Measurements from ENCODE around the gene SYT1. TPM values are rescaled to one million over a fixed set of nuclear protein-coding genes. Genes with fewer than 3 reads are reported as not detected.

SYT1 gene
- total RNA-seq, 1 experiment from 2014 or later: 15.8 TPM

DNA sequence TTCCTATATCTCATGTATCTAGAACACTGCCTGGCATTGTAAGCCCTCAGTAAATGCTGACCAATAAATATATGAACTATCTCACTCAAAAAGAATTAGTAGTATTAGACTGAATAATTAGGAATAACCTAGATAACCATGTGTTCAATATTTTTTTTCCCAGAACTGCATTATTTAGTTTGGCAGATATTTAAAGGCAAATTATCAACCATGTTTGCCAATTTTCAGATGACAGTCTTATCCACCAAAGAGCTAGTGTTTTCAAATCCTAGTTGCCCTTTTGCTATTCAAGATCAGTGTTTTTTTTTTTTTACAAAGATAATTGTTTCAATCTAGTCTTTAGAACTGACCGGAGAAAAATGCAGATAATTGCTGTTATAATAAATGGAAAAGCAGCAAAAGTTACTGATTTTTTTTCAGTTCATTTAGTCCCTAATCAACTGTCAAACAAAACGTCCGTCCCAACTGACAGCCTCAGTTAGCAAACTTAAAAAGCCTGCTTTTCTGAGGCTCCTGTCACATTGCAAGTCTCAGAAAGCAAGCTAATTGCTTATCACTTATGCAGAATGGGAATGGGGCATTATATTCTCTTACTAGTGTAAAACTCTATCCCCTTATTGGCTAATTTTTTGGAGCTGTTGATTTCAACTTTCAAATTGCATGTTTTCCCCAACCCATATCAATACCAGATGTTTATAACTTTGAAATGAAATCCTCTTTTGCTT, 623.0 kb downstream of the SYT1 start:
- Histone ChIP-seq H4K5ac (ENCODE audit: insufficient read length, low read depth, low read length) (no peak overlapping the region), H2AK5ac (ENCODE audit: insufficient read length, low read length) (no peak overlapping the region), H2BK20ac (ENCODE audit: low read depth, low read length, poor library complexity, severe bottlenecking) (no peak overlapping the region), H3K23me2 (ENCODE audit: insufficient read length, low read depth, low read length, poor library complexity, severe bottlenecking) (no peaks in the 10 kb centered on the region), H2BK120ac (ENCODE audit: low read depth, low read length, poor library complexity, severe bottlenecking) (no peak overlapping the region), H3K4ac (ENCODE audit: low read depth, low read length) (no peak overlapping the region), H2AFZ (ENCODE audit: low read length) (no peak overlapping the region), H3K27ac (ENCODE audit: insufficient read length, low read depth, low read length) (no peak overlapping the region), H3K27me3 (ENCODE audit: insufficient read depth, low read length) (no peaks in the 10 kb centered on the region), H4K91ac (ENCODE audit: insufficient read length, low read depth, low read length) (no peak overlapping the region), H3K79me1 (ENCODE audit: insufficient read depth, low read depth, low read length, poor library complexity, severe bottlenecking) (no peaks in the 10 kb centered on the region), H3K4me2 (ENCODE audit: insufficient read depth, insufficient read length, low read length) (no peak overlapping the region), H3K4me1 (ENCODE audit: insufficient read depth, low read length) (peaks cover under 1% of the 10 kb centered on the region; the same call in 1 of the 2 replicates), H3K9me3 (ENCODE audit: control insufficient read depth, low read depth, low read length) (no peaks in the 10 kb centered on the region), H2BK15ac (ENCODE audit: low read depth, low read length) (no peak overlapping the region), H3K9ac (ENCODE audit: extremely low read depth, insufficient read length, low read length) (no peak overlapping the region), H2BK5ac (ENCODE audit: insufficient read length, low read length) (no peak overlapping the region), H3K23ac (ENCODE audit: insufficient read length, low read depth, low read length) (no peak overlapping the region), H2BK12ac (ENCODE audit: insufficient read length, low read depth, low read length) (no peak overlapping the region), H4K20me1 (ENCODE audit: control insufficient read depth, insufficient read depth, insufficient read length) (no peaks in the 10 kb centered on the region), H3K18ac (ENCODE audit: insufficient read length, low read depth, low read length) (no peak overlapping the region), H3K79me2 (ENCODE audit: insufficient read depth, low read length) (no peaks in the 10 kb centered on the region), H3T11ph (ENCODE audit: low read length) (no peak overlapping the region), H4K8ac (replicated peaks; ENCODE audit: insufficient read length, low read depth, low read length) (no peak overlapping the region), H3K14ac (ENCODE audit: insufficient read depth, low read length) (no peak overlapping the region), H3K56ac (ENCODE audit: insufficient read length, low read depth, low read length) (no peak overlapping the region)
- no CpG with 5 or more reads among the region's 3 CpGs for WGBS (ENCODE audit: extremely low coverage, insufficient read length, low lambda C conversion rate)
- Mint-ChIP-seq H3K9me3 (peaks cover 0 to 3% of the 10 kb centered on the region in 2 experiments; a peak in 2 of 5 replicates), H3K27ac (no peak overlapping the region), H3K4me3 (no peak overlapping the region), H3K27me3 (ENCODE audit: low read depth) (no peaks in the 10 kb centered on the region), H3K36me3 (ENCODE audit: insufficient read depth in 1 of 3, low read depth in 3 of 3) (peaks cover 2 to 6% (median 6%) of the 10 kb centered on the region in 3 experiments; a peak in 5 of 7 replicates), H3K4me1 (peaks cover 5% of the 10 kb centered on the region in 2 experiments)
- TF ChIP-seq, protein P1, sequence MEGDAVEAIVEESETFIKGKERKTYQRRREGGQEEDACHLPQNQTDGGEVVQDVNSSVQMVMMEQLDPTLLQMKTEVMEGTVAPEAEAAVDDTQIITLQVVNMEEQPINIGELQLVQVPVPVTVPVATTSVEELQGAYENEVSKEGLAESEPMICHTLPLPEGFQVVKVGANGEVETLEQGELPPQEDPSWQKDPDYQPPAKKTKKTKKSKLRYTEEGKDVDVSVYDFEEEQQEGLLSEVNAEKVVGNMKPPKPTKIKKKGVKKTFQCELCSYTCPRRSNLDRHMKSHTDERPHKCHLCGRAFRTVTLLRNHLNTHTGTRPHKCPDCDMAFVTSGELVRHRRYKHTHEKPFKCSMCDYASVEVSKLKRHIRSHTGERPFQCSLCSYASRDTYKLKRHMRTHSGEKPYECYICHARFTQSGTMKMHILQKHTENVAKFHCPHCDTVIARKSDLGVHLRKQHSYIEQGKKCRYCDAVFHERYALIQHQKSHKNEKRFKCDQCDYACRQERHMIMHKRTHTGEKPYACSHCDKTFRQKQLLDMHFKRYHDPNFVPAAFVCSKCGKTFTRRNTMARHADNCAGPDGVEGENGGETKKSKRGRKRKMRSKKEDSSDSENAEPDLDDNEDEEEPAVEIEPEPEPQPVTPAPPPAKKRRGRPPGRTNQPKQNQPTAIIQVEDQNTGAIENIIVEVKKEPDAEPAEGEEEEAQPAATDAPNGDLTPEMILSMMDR (conservative IDR thresholded peaks at IDR 0.05): no peak
- DNase-seq: no peak

Small RNA genes lying within 50 kb of the gene (microRNA-seq; reads per million reads assigned to microRNA genes)
- not detected for gene MIR1252 (ENCODE audit: borderline microRNAs expressed)

Data from H9 (cell line).